IMR-90 (cell line): ENCODE measurements around the gene RRP1B. TPM values are rescaled to one million over a fixed set of nuclear protein-coding genes. Genes with fewer than 3 reads are reported as not detected.
A peak's percentile ranks its signal among the peaks of the same experiment; 100 is the strongest.

Experiments
- ATAC-seq: fragments of 200-7000 bp; cut with Tn5 transposase; 2 replicates; pipeline ENCODE4 v1.9.1; 2020; ENCODE audit warnings: low read depth, mild to moderate bottlenecking, moderate library complexity
- BruUV-seq: library from RNA; stranded (reverse); fragments of 400-500 nt; replicated peaks from 2 replicates; lab custom pipeline; 2021; lab: Mats Ljungman, UMichigan
- CTCF ChIA-PET: fragments of 300-600 bp; formaldehyde crosslinking; extraction: SDS; loops from one replicate; lab custom pipeline; 2021; ENCODE audit warnings: antibody characterized with exemption; lab: Yijun Ruan, JAX
- POLR2A ChIA-PET: fragments of 300-600 bp; sonication (Branson Sonifier 250); formaldehyde crosslinking; loops from one replicate; lab custom pipeline; 2022; ENCODE audit warnings: antibody characterized with exemption; ENCODE audit not compliant: unreplicated experiment; lab: Charles Lee
- DNase-seq: peaks from one replicate; pipeline ENCODE4 v3.0.0; 2013
- H2AFZ ChIP-seq: replicated peaks from 2 replicates; pipeline ENCODE3; 2013; ENCODE audit warnings: low read length, mild to moderate bottlenecking; ENCODE audit not compliant: poor library complexity
- H2AK5ac ChIP-seq: 2 replicates; pipeline ENCODE4 v1.6.1; 2013; ENCODE audit warnings: low read depth, low read length, inconsistent platforms
- H2AK9ac ChIP-seq: replicated peaks from 2 replicates; pipeline ENCODE3; 2013; ENCODE audit warnings: mild to moderate bottlenecking, low read depth, low read length, moderate library complexity; ENCODE audit not compliant: poor library complexity
- H2BK120ac ChIP-seq: 2 replicates; pipeline ENCODE4 v1.6.1; 2013; ENCODE audit warnings: low read depth, low read length, inconsistent platforms
- H2BK15ac ChIP-seq: 3 replicates; pipeline ENCODE4 v1.6.1; 2013; ENCODE audit warnings: low read depth, low read length, inconsistent platforms
- H2BK20ac ChIP-seq: 2 replicates; pipeline ENCODE4 v1.6.1; 2013; ENCODE audit warnings: low read depth, mild to moderate bottlenecking, inconsistent platforms, low read length, moderate library complexity
- H2BK5ac ChIP-seq: 2 replicates; pipeline ENCODE4 v1.6.1; 2013; ENCODE audit warnings: mild to moderate bottlenecking, low read depth, low read length, inconsistent platforms; ENCODE audit not compliant: poor library complexity, severe bottlenecking
- H3K14ac ChIP-seq: replicated peaks from 2 replicates; pipeline ENCODE4 v1.6.1; 2013; ENCODE audit warnings: low read depth, low read length, inconsistent platforms
- H3K18ac ChIP-seq: 2 replicates; pipeline ENCODE4 v1.6.1; 2013; ENCODE audit warnings: low read depth, low read length, control low read depth
- H3K23ac ChIP-seq: 2 replicates; pipeline ENCODE4 v1.6.1; 2013; ENCODE audit warnings: low read depth, low read length, inconsistent platforms
- H3K27ac ChIP-seq: 2 replicates; pipeline ENCODE4 v1.5.1; 2013; ENCODE audit warnings: mild to moderate bottlenecking, control low read depth, low read length; ENCODE audit not compliant: insufficient read depth
- H3K27me3 ChIP-seq: 2 replicates; pipeline ENCODE4 v1.6.1; 2013; ENCODE audit warnings: low read length; ENCODE audit not compliant: control insufficient read depth, insufficient read depth
- H3K36me3 ChIP-seq: 2 replicates; pipeline ENCODE4 v1.6.1; 2013; ENCODE audit warnings: low read length, mixed read lengths; ENCODE audit not compliant: control insufficient read depth, insufficient read depth
- H3K4ac ChIP-seq: 2 replicates; pipeline ENCODE4 v1.6.1; 2013; ENCODE audit warnings: low read depth, low read length, inconsistent platforms
- H3K4me1 ChIP-seq: 2 replicates; pipeline ENCODE4 v1.6.1; 2013; ENCODE audit warnings: low read length, mixed read lengths; ENCODE audit not compliant: control insufficient read depth, insufficient read depth
- H3K4me2 ChIP-seq: 2 replicates; pipeline ENCODE4 v1.6.1; 2013; ENCODE audit warnings: low read depth, mild to moderate bottlenecking, control low read depth, low read length, moderate library complexity
- H3K4me3 ChIP-seq: 2 replicates; pipeline ENCODE4 v1.5.1; 2013; ENCODE audit warnings: low read depth, mild to moderate bottlenecking, control low read depth, low read length, moderate library complexity; ENCODE audit not compliant: insufficient read depth
- H3K56ac ChIP-seq: 2 replicates; pipeline ENCODE4 v1.6.1; 2013; ENCODE audit warnings: low read length, inconsistent platforms; ENCODE audit not compliant: insufficient read depth; ENCODE audit errors: extremely low read depth
- H3K79me1 ChIP-seq, 2 experiments: 2 replicates each; pipeline ENCODE4 v1.6.1; 2013; ENCODE audit warnings: low read length in 2 of 2, inconsistent platforms in 1 of 2, low read depth in 1 of 2
- H3K9ac ChIP-seq: 2 replicates; pipeline ENCODE4 v1.6.1; 2013; ENCODE audit warnings: low read depth, low read length, control low read depth
- H3K9me1 ChIP-seq: 2 replicates; pipeline ENCODE4 v1.6.1; 2013; ENCODE audit warnings: low read length, inconsistent platforms; ENCODE audit not compliant: insufficient read depth
- H3K9me3 ChIP-seq: 2 replicates; pipeline ENCODE4 v1.6.1; 2013; ENCODE audit warnings: low read length; ENCODE audit not compliant: control insufficient read depth, insufficient read depth
- H4K20me1 ChIP-seq: 2 replicates; pipeline ENCODE4 v1.6.1; 2013; ENCODE audit warnings: low read length, inconsistent platforms; ENCODE audit not compliant: insufficient read depth
- H4K5ac ChIP-seq: 2 replicates; pipeline ENCODE4 v1.6.1; 2013; ENCODE audit warnings: mild to moderate bottlenecking, low read depth, low read length, control low read depth
- H4K8ac ChIP-seq, 2 experiments: 2 replicates each; pipeline ENCODE4 v1.6.1; 2013; ENCODE audit warnings: low read depth in 2 of 2, low read length in 2 of 2, control low read depth in 1 of 2, inconsistent platforms in 1 of 2
- H4K91ac ChIP-seq: 2 replicates; pipeline ENCODE4 v1.6.1; 2013; ENCODE audit warnings: low read depth, low read length, inconsistent platforms; ENCODE audit not compliant: insufficient read depth
- BHLHE40 ChIP-seq: fragments of 150-350 bp; IDR thresholded peaks from 2 replicates; pipeline ENCODE4 v1.6.1; 2016; ENCODE audit warnings: mild to moderate bottlenecking, low read depth, low read length
- CEBPB ChIP-seq: IDR thresholded peaks from 2 replicates; pipeline ENCODE4 v1.6.1; 2012; ENCODE audit warnings: low read depth, low read length, improper control_type of control experiment
- RCOR1 ChIP-seq: IDR thresholded peaks from 2 replicates; pipeline ENCODE4 v1.6.1; 2012; ENCODE audit warnings: mild to moderate bottlenecking, low read length, improper control_type of control experiment; ENCODE audit not compliant: insufficient replicate concordance
- WGBS, 2 experiments: methylation state at CpG; one replicate each; pipeline versions ENCODE4 v1.1.5 to v1.1.7; 2013; ENCODE audit warnings: missing lambda C conversion rate in 2 of 2; ENCODE audit not compliant: insufficient read length in 1 of 2; ENCODE audit errors: extremely low coverage in 2 of 2; 5-methylcytosine and 5-hydroxymethylcytosine counted together
- dilution Hi-C: fragments of 300-500 bp; cut with HindIII; formaldehyde crosslinking; loops from one replicate; pipeline ENCODE4 v1.14.3; 2018; ENCODE audit warnings: low sequenced_read_pairs; ENCODE audit not compliant: unreplicated experiment
- in situ Hi-C: fragments of 300-500 bp; cut with MboI; formaldehyde crosslinking; loops from 3 replicates; pipeline ENCODE4 v1.14.3; 2019; ENCODE audit warnings: low sequenced_read_pairs, inconsistent platforms, mixed read lengths
- intact Hi-C: fragments of 100-400 bp; cut with micrococcal nuclease; formaldehyde crosslinking; loops from 2 replicates; pipeline ENCODE4 v1.10.0; 2022
- polyA plus RNA-seq, 3 experiments: library from polyadenylated mRNA; depleted of rRNA; stranded (reverse); fragments of >200 nt; gene quantifications; 2 replicates each; pipeline ENCODE4 v1.2.3, GENCODE V29; 2012; ENCODE audit warnings: low replicate concordance in 1 of 3
- total RNA-seq: library from RNA; depleted of rRNA; stranded (reverse); fragments of >200 nt; gene quantifications from 2 replicates; pipeline ENCODE4 v1.2.3, GENCODE V29; 2012

RRP1B gene
- total and polyA plus RNA-seq, 2 of the 4 experiments (the other 2 are of a cell fraction), result 11.1 to 16.1 TPM

DNA sequence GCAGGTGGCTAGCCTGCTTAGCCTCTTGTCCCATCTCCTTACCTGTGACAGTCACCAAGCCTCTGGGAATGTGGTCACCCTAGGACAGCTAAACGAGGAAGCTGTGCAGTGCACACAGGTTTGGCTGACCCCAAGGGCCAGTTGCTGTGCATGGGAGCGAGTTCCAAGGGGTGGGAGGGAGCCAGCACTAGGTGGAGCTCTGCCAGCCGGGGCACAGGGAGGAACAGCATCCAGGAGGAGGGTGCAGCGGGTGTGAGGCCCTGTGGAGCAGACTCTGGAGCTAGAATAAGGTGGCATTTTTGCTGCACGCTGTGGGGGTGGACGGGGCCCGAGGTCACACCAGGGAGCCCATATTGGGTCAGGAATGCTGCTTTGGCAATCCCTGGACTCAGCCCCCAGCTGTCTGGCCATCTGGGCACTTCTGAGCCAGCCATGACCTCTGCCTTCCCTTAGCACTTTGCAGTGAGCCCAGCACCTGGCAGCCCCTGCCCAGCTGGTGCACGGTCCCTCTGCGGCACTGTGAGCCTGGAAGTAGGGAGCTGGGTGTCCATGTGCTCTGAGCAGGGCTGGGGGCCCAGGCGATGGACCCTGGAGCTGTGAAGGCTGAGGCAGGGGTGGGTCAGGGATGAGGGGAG, 68.3 kb downstream of the RRP1B start:
- Histone ChIP-seq H3K27ac (peak overlapping the region; percentile 85), H4K5ac (peak overlapping the region; percentile 63), H3K9ac (peak overlapping the region; percentile 22), H4K91ac (peak overlapping the region; percentile 95), H3K4ac (peak overlapping the region; percentile 96), H2AFZ (peak overlapping the region; percentile 93), H4K20me1 (peaks cover 36% of the 10 kb centered on the region), H3K23ac (peak overlapping the region; percentile 76; the same call in 1 of the 2 replicates), H2AK9ac (peak overlapping the region; percentile 95), H2BK15ac (peak overlapping the region; percentile 93; the same call in 2 of the 3 replicates), H3K9me3 (no peaks in the 10 kb centered on the region), H3K36me3 (peaks cover 10% of the 10 kb centered on the region), H3K4me1 (peaks cover 23% of the 10 kb centered on the region), H3K9me1 (peaks cover 22% of the 10 kb centered on the region), H3K4me3 (no peak overlapping the region), H3K14ac (peak overlapping the region; percentile 68), H2AK5ac (peak overlapping the region; percentile 96), H3K27me3 (no peaks in the 10 kb centered on the region), H2BK5ac (peak overlapping the region; percentile 95), H3K18ac (peak overlapping the region; percentile 76), H2BK20ac (peak overlapping the region; percentile 41; the same call in 1 of the 2 replicates), H3K56ac (peak overlapping the region; percentile 60; the same call in 1 of the 2 replicates), H3K4me2 (peak overlapping the region; percentile 3; the same call in 1 of the 2 replicates), H3K79me1 (peaks cover 29 to 84% of the 10 kb centered on the region in 2 experiments), H2BK120ac (peak overlapping the region; percentile 95), H4K8ac (peak overlapping the region; percentile 72 to 96)
- intact Hi-C loops, result loop anchor here (10.0 kb wide), 1 partner anchor 63 kb away; no protein-coding TSS in a partner anchor
- ChIA-PET CTCF (no interaction called here), POLR2A (interaction anchor here (0.9 kb wide), 1 partner anchor 9 kb away, joined by 3 read pairs; no protein-coding TSS in a partner anchor)
- in situ Hi-C loops, result no loop called here
- 73% methylated on average over 6 of the region's 10 CpGs; no CpG with 5 or more reads in 1 of the 2 experiments for WGBS, 2 experiments
- no TSS peak for BruUV-seq
- ATAC-seq, result peak; percentile 2
- dilution Hi-C loops, result no loop called here
- DNase-seq, result peak; percentile 22
- TF ChIP-seq BHLHE40, result no peak
- peak; percentile 89 for TF ChIP-seq RCOR1
- 0 out of 2 replicates have a peak, but pooled peaks have one; percentile 45 for TF ChIP-seq CEBPB
